ENCODE measurements around the gene FFAR1. TPM values are rescaled to one million over a fixed set of nuclear protein-coding genes. Genes with fewer than 3 reads are reported as not detected.
A peak's percentile ranks its signal among the peaks of the same experiment; 100 is the strongest.

FFAR1 gene
- total RNA-seq, 2 donors from 2014 or later, result 1.4 TPM; not detected in 1

DNA sequence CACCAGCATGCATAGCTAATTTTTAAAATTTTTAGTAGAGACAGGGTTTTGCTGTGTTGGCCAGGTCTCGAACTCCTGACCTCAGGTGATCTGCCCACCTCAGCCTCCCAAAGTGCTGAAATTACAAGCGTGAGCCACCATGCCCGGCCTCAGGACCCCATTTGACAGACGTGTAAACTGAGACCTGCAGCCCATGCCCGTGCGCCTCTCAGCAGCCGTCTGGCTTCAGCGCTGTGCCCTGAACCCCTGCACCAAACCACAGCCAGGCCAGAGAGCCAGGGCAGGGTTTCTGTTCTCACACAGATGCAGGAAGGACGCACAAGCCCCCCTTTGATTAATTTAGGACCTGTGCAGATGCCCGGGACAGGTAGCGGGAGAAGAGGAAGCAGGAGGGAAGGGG is 7.3 kb upstream of the FFAR1 start:
- Mint-ChIP-seq H3K4me3 (no peak overlapping the region), H3K4me1 (peaks cover 11% of the 10 kb centered on the region), H3K27ac (no peak overlapping the region), H3K27me3 (peaks cover 5% of the 10 kb centered on the region), H3K36me3 (ENCODE audit: low read depth) (no peaks in the 10 kb centered on the region)
- ATAC-seq (no peak), DNase-seq (no peak)
- no peaks in the 10 kb centered on the region for H3K9me3 ChIP-seq (ENCODE audit: control insufficient read depth, low read length, poor library complexity, severe bottlenecking)

DNA sequence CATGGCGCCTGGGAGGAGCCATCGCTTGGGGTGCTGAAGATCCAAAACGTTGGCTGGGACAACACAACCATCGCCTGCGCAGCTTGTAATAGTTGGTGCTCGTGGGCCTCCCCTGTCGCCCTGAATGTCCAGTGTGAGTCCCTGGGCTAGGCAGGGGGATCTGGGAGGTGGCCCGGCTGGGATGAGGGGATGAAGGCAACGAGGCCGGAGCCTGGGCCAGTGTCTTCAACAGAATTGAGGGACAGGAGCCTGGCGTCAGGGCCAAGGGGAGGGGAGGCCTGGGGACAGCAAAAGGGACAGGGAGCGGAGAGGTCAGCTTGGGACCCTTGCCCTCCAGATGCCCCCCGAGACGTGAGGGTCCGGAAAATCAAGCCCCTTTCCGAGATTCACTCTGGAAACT is 6.7 kb upstream of the FFAR1 start:
- ATAC-seq (no peak), DNase-seq (no peak)
- peaks cover 10% of the 10 kb centered on the region for H3K27me3 Mint-ChIP-seq
- no peaks in the 10 kb centered on the region for H3K9me3 ChIP-seq (ENCODE audit: control insufficient read depth, low read length, poor library complexity, severe bottlenecking)
- H3K4me3 Mint-ChIP-seq, result no peak overlapping the region
- no peak overlapping the region for H3K27ac Mint-ChIP-seq
- peaks cover 13% of the 10 kb centered on the region for H3K4me1 Mint-ChIP-seq
- no peaks in the 10 kb centered on the region for H3K36me3 Mint-ChIP-seq (ENCODE audit: low read depth)

GRCh38 chr19:35341565-35342225 is 6.0 kb upstream of the FFAR1 start:
- Mint-ChIP-seq H3K4me1 (peaks cover 20% of the 10 kb centered on the region), H3K27ac (peak overlapping the region; percentile 74), H3K36me3 (ENCODE audit: low read depth) (no peaks in the 10 kb centered on the region), H3K4me3 (peak overlapping the region; percentile 70), H3K27me3 (peaks cover 14% of the 10 kb centered on the region)
- ATAC-seq (no peak), DNase-seq (no peak)
- no peaks in the 10 kb centered on the region for H3K9me3 ChIP-seq (ENCODE audit: control insufficient read depth, low read length, poor library complexity, severe bottlenecking)

GRCh38 chr19:35342430-35342829 is 5.3 kb upstream of the FFAR1 start:
- peaks cover 14% of the 10 kb centered on the region for H3K27me3 Mint-ChIP-seq
- ATAC-seq, result no peak
- H3K36me3 Mint-ChIP-seq (ENCODE audit: low read depth), result no peaks in the 10 kb centered on the region
- H3K27ac Mint-ChIP-seq, result peak overlapping the region; percentile 74
- DNase-seq, result peak in 1 of 3 donors; percentile 0
- H3K4me3 Mint-ChIP-seq, result peak overlapping the region; percentile 70
- no peaks in the 10 kb centered on the region for H3K9me3 ChIP-seq (ENCODE audit: control insufficient read depth, low read length, poor library complexity, severe bottlenecking)
- peaks cover 27% of the 10 kb centered on the region for H3K4me1 Mint-ChIP-seq

GRCh38 chr19:35344511-35345031 is 3.1 kb upstream of the FFAR1 start:
- ATAC-seq (no peak), DNase-seq (peak in 1 of 3 donors; percentile 3)
- H3K4me3 Mint-ChIP-seq, result no peak overlapping the region
- peaks cover 17% of the 10 kb centered on the region for H3K27me3 Mint-ChIP-seq
- H3K36me3 Mint-ChIP-seq (ENCODE audit: low read depth), result no peaks in the 10 kb centered on the region
- H3K4me1 Mint-ChIP-seq, result peaks cover 35% of the 10 kb centered on the region
- H3K9me3 ChIP-seq (ENCODE audit: control insufficient read depth, low read length, poor library complexity, severe bottlenecking), result no peaks in the 10 kb centered on the region
- peak overlapping the region; percentile 94 for H3K27ac Mint-ChIP-seq

- Mint-ChIP-seq H3K27me3 (peaks cover 18% of the 10 kb centered on the region), H3K27ac (peak overlapping the region; percentile 94), H3K4me3 (no peak overlapping the region), H3K4me1 (peaks cover 36% of the 10 kb centered on the region), H3K36me3 (ENCODE audit: low read depth) (no peaks in the 10 kb centered on the region)
- H3K9me3 ChIP-seq (ENCODE audit: control insufficient read depth, low read length, poor library complexity, severe bottlenecking), result no peaks in the 10 kb centered on the region
- ATAC-seq (no peak), DNase-seq (no peak)
Measured at GRCh38 chr19:35345671-35346111, 2.0 kb upstream of the FFAR1 start.

DNA sequence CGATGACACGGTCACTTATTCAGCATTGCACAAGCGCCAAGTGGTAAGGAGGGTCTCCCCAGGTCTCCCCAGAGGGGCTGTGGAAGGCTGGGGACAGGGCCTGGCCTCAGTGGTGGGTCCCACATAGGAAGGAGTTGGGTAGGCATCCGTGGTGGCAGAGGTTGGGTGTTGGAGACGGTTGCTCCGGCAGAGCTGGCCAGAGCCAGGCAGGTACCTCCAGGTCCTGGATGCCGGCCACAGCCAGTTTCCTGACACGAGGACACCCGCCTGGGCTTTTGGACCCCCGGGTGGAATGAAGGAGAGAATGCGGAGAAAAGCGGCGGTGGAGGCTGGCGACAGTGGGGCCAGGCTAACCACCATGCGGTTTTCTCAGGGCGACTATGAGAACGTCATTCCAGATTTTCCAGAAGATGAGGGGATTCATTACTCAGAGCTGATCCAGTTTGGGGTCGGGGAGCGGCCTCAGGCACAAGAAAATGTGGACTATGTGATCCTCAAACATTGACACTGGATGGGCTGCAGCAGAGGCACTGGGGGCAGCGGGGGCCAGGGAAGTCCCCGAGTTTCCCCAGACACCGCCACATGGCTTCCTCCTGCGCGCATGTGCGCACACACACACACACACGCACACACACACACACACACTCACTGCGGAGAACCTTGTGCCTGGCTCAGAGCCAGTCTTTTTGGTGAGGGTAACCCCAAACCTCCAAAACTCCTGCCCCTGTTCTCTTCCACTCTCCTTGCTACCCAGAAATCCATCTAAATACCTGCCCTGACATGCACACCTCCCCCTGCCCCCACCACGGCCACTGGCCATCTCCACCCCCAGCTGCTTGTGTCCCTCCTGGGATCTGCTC is 1.3 kb upstream of the FFAR1 start:
- no peaks in the 10 kb centered on the region for H3K9me3 ChIP-seq (ENCODE audit: control insufficient read depth, low read length, poor library complexity, severe bottlenecking)
- peak overlapping the region; percentile 79 for H3K4me3 Mint-ChIP-seq
- H3K4me1 Mint-ChIP-seq, result peaks cover 36% of the 10 kb centered on the region
- ATAC-seq, result peak; percentile 80
- H3K27me3 Mint-ChIP-seq, result peaks cover 18% of the 10 kb centered on the region
- H3K36me3 Mint-ChIP-seq (ENCODE audit: low read depth), result no peaks in the 10 kb centered on the region
- peak; percentile 59 to 73 (median 71) for DNase-seq
- H3K27ac Mint-ChIP-seq, result peak overlapping the region; percentile 94

DNA sequence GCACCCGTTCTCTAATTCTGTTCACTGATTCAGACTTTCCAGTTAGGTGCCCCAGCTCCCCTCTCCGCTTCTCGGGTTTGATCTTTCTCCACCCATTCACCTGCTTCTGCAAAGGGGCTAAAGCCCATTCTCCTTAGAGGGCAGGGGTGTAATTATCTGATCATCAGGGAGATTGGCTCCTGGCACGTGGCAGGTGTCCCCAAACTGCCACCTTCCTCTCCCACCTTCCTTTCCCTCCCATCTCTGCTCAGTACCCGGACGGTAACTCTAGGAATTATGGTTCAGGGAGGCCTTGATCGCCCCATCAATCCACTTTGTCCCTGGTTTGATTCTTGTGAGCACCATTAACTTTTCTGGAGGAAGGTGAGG is 212 bp downstream of the FFAR1 start:
- H3K9me3 ChIP-seq (ENCODE audit: control insufficient read depth, low read length, poor library complexity, severe bottlenecking), result no peaks in the 10 kb centered on the region
- Mint-ChIP-seq H3K27me3 (peaks cover 18% of the 10 kb centered on the region), H3K27ac (peak overlapping the region; percentile 94), H3K4me3 (peak overlapping the region; percentile 79), H3K36me3 (ENCODE audit: low read depth) (no peaks in the 10 kb centered on the region), H3K4me1 (peaks cover 35% of the 10 kb centered on the region)
- DNase-seq, result no peak
- ATAC-seq, result no peak

DNA sequence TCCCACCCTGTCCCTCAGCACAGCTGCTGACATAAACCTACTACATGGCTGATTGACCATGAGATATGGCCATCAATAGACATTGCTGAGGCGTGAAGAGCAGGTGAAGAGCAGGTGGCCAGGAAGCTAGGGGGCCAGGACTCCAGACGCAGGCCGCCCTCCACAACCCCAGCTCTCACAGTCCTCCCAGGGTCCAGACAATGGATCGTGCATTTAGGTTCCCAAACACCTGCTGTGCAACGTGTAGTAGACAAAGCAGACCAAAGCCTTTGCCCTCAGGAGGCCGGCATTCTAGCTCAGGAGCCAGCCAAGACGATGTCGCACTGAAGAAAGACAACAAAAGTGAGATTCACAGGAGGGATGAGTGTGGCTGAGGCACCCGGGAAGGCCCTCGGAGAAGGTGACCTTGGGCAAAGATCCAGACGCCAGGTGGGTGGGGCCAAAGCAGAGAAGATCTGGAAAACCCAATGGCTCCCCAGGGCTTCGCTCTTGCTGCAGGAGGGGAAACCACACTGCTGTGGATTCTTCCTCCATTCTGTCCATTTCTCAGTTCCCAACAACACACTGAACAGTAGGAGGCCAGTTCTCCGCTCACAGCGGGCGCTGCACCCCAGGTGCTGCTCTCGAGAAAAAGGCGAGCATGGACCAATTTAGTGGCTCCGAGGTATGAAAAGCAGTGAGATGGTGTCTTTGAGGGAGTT is 1.4 kb downstream of the FFAR1 start:
- Mint-ChIP-seq H3K27ac (peak overlapping the region; percentile 83), H3K4me1 (peaks cover 32% of the 10 kb centered on the region), H3K36me3 (ENCODE audit: low read depth) (no peaks in the 10 kb centered on the region), H3K27me3 (peaks cover 14% of the 10 kb centered on the region), H3K4me3 (no peak overlapping the region)
- ATAC-seq, result no peak
- DNase-seq, result no peak
- no peaks in the 10 kb centered on the region for H3K9me3 ChIP-seq (ENCODE audit: control insufficient read depth, low read length, poor library complexity, severe bottlenecking)

- peak overlapping the region; percentile 83 for H3K27ac Mint-ChIP-seq
- DNase-seq (peak in 1 of 3 donors; percentile 3), ATAC-seq (no peak)
- H3K36me3 Mint-ChIP-seq (ENCODE audit: low read depth), result no peaks in the 10 kb centered on the region
- peaks cover 31% of the 10 kb centered on the region for H3K4me1 Mint-ChIP-seq
- no peaks in the 10 kb centered on the region for H3K9me3 ChIP-seq (ENCODE audit: control insufficient read depth, low read length, poor library complexity, severe bottlenecking)
- H3K27me3 Mint-ChIP-seq, result peaks cover 14% of the 10 kb centered on the region
- no peak overlapping the region for H3K4me3 Mint-ChIP-seq
Measured at GRCh38 chr19:35349614-35350521, 2.2 kb downstream of the FFAR1 start.

DNA sequence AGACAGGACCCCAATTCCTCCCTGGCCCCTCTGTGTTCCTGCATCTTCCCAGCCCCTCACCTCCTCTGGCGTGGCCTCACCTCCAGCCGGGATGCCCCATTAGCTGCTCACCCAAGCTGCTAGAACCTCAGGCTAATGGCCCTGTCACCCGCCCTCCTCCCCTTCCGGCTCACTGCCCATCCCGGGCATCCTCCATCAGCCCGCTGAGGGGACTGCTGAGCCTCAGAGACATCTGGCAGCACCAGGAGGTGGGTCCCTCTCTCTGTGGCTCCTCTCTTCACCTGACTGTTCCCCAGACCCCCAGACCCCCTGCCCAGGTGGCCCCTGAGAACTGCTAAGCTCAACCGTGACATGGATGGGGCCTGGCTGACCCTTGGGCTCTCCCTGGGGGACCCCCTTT is 2.9 kb downstream of the FFAR1 start:
- no peak for DNase-seq
- Mint-ChIP-seq H3K27me3 (peaks cover 12% of the 10 kb centered on the region), H3K27ac (no peak overlapping the region), H3K4me3 (no peak overlapping the region), H3K36me3 (ENCODE audit: low read depth) (no peaks in the 10 kb centered on the region), H3K4me1 (peaks cover 30% of the 10 kb centered on the region)
- no peaks in the 10 kb centered on the region for H3K9me3 ChIP-seq (ENCODE audit: control insufficient read depth, low read length, poor library complexity, severe bottlenecking)
- ATAC-seq, result no peak

GRCh38 chr19:35351411-35352176 is 3.9 kb downstream of the FFAR1 start:
- no peaks in the 10 kb centered on the region for H3K9me3 ChIP-seq (ENCODE audit: control insufficient read depth, low read length, poor library complexity, severe bottlenecking)
- ATAC-seq (no peak), DNase-seq (peak in 1 of 3 donors; percentile 3)
- H3K36me3 Mint-ChIP-seq (ENCODE audit: low read depth), result peaks cover 2% of the 10 kb centered on the region
- no peak overlapping the region for H3K27ac Mint-ChIP-seq
- H3K27me3 Mint-ChIP-seq, result peaks cover 4% of the 10 kb centered on the region
- peaks cover 22% of the 10 kb centered on the region for H3K4me1 Mint-ChIP-seq
- no peak overlapping the region for H3K4me3 Mint-ChIP-seq
